ENCODE results near the gene CHCHD3. TPM values are rescaled to one million over a fixed set of nuclear protein-coding genes. Genes with fewer than 3 reads are reported as not detected.

CHCHD3 gene
- total RNA-seq, result 10 to 100 TPM; 69.3 to 95.6 TPM
- long read RNA-seq, transcript CHCHD3-201 (8 exons, 1,598 nt), result major isoform, 233 of 245 reads
- long read RNA-seq, partial matches to known transcripts, result 5 of 245 reads
- long read RNA-seq, other reads (novel, unspliced or antisense), result 7 of 245 reads

- intact Hi-C loops (cut with DNase I, micrococcal nuclease), result loop anchor here in 1 of 2 donors (10.0 kb wide), 1 partner anchor 1233 kb away; the partner anchor contains the start of gene SLC35B4
- DNase-seq (peak; percentile 96 to 98), ATAC-seq (peak; percentile 98)
Observed at GRCh38 chr7:133081599-133082389, at the start of gene CHCHD3. TSS of gene CHCHD3 (minus strand) at chr7:133082090. CDS start at chr7:133081937, 153 bp downstream.

- ATAC-seq, result no peak
- intact Hi-C loops (cut with DNase I, micrococcal nuclease), result no loop called here
- DNase-seq, result no peak
Observed at GRCh38 chr7:133130166-133130565, 48.3 kb upstream of the CHCHD3 start.

- no peak for ATAC-seq
- DNase-seq, result no peak
- intact Hi-C loops (cut with DNase I, micrococcal nuclease), result no loop called here
Observed at GRCh38 chr7:133126422-133126821, 44.5 kb upstream of the CHCHD3 start.

GRCh38 chr7:133124974-133125373 is 43.1 kb upstream of the CHCHD3 start:
- ATAC-seq (no peak), DNase-seq (no peak)
- intact Hi-C loops (cut with DNase I, micrococcal nuclease), result no loop called here

GRCh38 chr7:133121175-133121844 is 39.4 kb upstream of the CHCHD3 start:
- intact Hi-C loops (cut with DNase I, micrococcal nuclease), result no loop called here
- DNase-seq (no peak), ATAC-seq (no peak)

GRCh38 chr7:133119067-133119466 is 37.2 kb upstream of the CHCHD3 start:
- no peak for ATAC-seq
- intact Hi-C loops (cut with DNase I, micrococcal nuclease), result no loop called here

GRCh38 chr7:133118261-133118660 is 36.4 kb upstream of the CHCHD3 start:
- intact Hi-C loops (cut with DNase I, micrococcal nuclease), result no loop called here
- ATAC-seq, result no peak
- DNase-seq, result no peak

More at GRCh38 chr7:133119067-133119466, 37.2 kb upstream of the CHCHD3 start:
- DNase-seq, result no peak

- no peak for ATAC-seq
- intact Hi-C loops (cut with DNase I, micrococcal nuclease), result no loop called here
- DNase-seq, result no peak
Observed at GRCh38 chr7:133117452-133117851, 35.6 kb upstream of the CHCHD3 start.

GRCh38 chr7:133115596-133115995 is 33.7 kb upstream of the CHCHD3 start:
- DNase-seq, result no peak
- intact Hi-C loops (cut with DNase I, micrococcal nuclease), result no loop called here
- no peak for ATAC-seq

- intact Hi-C loops (cut with DNase I, micrococcal nuclease), result no loop called here
- no peak for DNase-seq
Observed at GRCh38 chr7:133114519-133114918, 32.6 kb upstream of the CHCHD3 start.

GRCh38 chr7:133112976-133113375 is 31.1 kb upstream of the CHCHD3 start:
- intact Hi-C loops (cut with DNase I, micrococcal nuclease), result no loop called here
- no peak for DNase-seq
- no peak for ATAC-seq

More at GRCh38 chr7:133114519-133114918, 32.6 kb upstream of the CHCHD3 start:
- ATAC-seq, result no peak

GRCh38 chr7:133112335-133112734 is 30.4 kb upstream of the CHCHD3 start:
- ATAC-seq, result no peak
- DNase-seq, result no peak
- intact Hi-C loops (cut with DNase I, micrococcal nuclease), result no loop called here

- ATAC-seq (no peak), DNase-seq (no peak)
- intact Hi-C loops (cut with DNase I, micrococcal nuclease), result no loop called here
Observed at GRCh38 chr7:133110312-133110711, 28.4 kb upstream of the CHCHD3 start.

GRCh38 chr7:133109816-133110215 is 27.9 kb upstream of the CHCHD3 start:
- intact Hi-C loops (cut with DNase I, micrococcal nuclease), result no loop called here
- no peak for DNase-seq
- ATAC-seq, result no peak

- DNase-seq, result no peak
- intact Hi-C loops (cut with DNase I, micrococcal nuclease), result no loop called here
- ATAC-seq, result no peak
Observed at GRCh38 chr7:133108023-133108422, 26.1 kb upstream of the CHCHD3 start.

GRCh38 chr7:133102276-133103060 is 20.6 kb upstream of the CHCHD3 start:
- intact Hi-C loops (cut with DNase I, micrococcal nuclease), result no loop called here
- DNase-seq (no peak), ATAC-seq (no peak)

GRCh38 chr7:133099633-133100286 is 17.9 kb upstream of the CHCHD3 start:
- ATAC-seq, result no peak
- DNase-seq, result no peak
- intact Hi-C loops (cut with DNase I, micrococcal nuclease), result no loop called here

- ATAC-seq, result no peak
Observed at GRCh38 chr7:133095119-133095671, 13.3 kb upstream of the CHCHD3 start.

More at GRCh38 chr7:133095119-133095671, 13.3 kb upstream of the CHCHD3 start:
- no peak for DNase-seq
- intact Hi-C loops (cut with DNase I, micrococcal nuclease), result no loop called here

All from left colon (tissue), 2 donors.